Body of pancreas (tissue), 4 donors: ENCODE data around the gene CTTNBP2NL.

ENCODE experiments used
- POLR2A ChIP-seq, 3 donors: fragments of 450-650 bp; IDR thresholded peaks; one replicate each; pipeline ENCODE4 v1.6.1; 2016; ENCODE audit warnings: antibody characterized with exemption in 3 of 3, mild to moderate bottlenecking in 2 of 3
- TF ChIP-seq, protein P1 (sequence below), 7 experiments: fragments of 450-650 bp in 4 of 7; fragments of 200-600 bp in 3 of 7; sonication (generic) in 3 of 7; IDR thresholded peaks; one replicate each; pipeline ENCODE4 v1.5.1; 2016 to 2019; ENCODE audit warnings: antibody characterized with exemption in 7 of 7

DNA sequence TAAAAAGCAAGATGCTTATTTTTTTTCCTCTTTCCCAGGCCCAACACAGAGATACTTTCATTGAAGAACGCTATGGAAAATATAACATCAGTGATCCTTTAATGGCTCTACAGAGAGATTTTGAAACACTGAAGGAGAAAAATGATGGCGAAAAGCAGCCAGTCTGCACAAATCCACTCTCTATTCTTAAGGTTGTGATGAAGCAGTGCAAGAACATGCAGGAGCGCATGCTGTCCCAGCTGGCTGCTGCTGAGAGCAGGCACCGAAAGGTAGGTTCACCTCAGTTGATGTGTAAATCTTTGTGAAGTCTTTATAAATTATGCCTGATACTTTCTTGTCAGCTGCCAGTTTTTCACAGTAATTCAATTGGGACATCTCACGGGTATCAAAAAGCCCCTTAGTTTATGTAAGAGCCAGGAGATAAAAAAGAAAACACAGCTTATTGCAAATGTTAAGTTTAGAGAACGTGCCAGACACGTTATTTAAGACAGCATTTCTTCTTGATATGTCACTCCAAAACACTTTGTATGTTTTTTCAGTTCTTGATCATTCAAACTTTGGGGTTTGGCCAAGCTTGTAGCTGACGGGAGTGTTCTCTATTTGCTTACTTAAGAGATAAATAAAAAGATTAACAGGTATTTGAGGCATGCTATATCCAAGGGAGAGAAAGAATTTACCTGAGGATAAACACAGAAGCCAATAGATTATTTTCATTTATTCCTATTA, 53.1 kb downstream of the CTTNBP2NL start:
- no peak for TF ChIP-seq POLR2A (IDR thresholded peaks at IDR 0.05)
- TF ChIP-seq, protein P1, sequence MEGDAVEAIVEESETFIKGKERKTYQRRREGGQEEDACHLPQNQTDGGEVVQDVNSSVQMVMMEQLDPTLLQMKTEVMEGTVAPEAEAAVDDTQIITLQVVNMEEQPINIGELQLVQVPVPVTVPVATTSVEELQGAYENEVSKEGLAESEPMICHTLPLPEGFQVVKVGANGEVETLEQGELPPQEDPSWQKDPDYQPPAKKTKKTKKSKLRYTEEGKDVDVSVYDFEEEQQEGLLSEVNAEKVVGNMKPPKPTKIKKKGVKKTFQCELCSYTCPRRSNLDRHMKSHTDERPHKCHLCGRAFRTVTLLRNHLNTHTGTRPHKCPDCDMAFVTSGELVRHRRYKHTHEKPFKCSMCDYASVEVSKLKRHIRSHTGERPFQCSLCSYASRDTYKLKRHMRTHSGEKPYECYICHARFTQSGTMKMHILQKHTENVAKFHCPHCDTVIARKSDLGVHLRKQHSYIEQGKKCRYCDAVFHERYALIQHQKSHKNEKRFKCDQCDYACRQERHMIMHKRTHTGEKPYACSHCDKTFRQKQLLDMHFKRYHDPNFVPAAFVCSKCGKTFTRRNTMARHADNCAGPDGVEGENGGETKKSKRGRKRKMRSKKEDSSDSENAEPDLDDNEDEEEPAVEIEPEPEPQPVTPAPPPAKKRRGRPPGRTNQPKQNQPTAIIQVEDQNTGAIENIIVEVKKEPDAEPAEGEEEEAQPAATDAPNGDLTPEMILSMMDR (IDR thresholded peaks at IDR 0.05), result no peak
